K562 (cell line): ENCODE measurements around the gene CARD14. TPM values are rescaled to one million over a fixed set of nuclear protein-coding genes. Genes with fewer than 3 reads are reported as not detected.

Source experiments
- ATAC-seq: fragments of 200-7000 bp; cut with Tn5 transposase; 3 replicates; pipeline ENCODE4 v1.9.1; 2020; ENCODE audit warnings: moderate library complexity
- BruUV-seq: library from RNA; stranded (reverse); fragments of 400-500 nt; replicated peaks from 2 replicates; lab custom pipeline; 2021; lab: Mats Ljungman, UMichigan
- CTCF ChIA-PET: fragments of 300-600 bp; formaldehyde crosslinking; extraction: SDS; loops from one replicate; lab custom pipeline; 2021; ENCODE audit warnings: low intra/inter-chr PET ratio; lab: Yijun Ruan, JAX
- POLR2A ChIA-PET: fragments of 300-600, 350-650 bp; sonication (Branson Sonifier 250); formaldehyde crosslinking; extraction: SDS; loops from one replicate; lab custom pipeline; 2021; ENCODE audit warnings: antibody characterized with exemption, inconsistent platforms; lab: Yijun Ruan, JAX
- DNase-seq, 4 experiments: peaks; one replicate each; pipeline versions ENCODE4 v3.0.0 to v3.0.0-alpha.2; 2011 to 2018; ENCODE audit warnings: low spot score in 3 of 4, mixed read lengths in 3 of 4; ENCODE audit errors: extremely low read depth in 1 of 4
- FAIRE-seq: peaks from 2 replicates; lab custom pipeline; 2011; peaks lifted over from hg19 to GRCh38; lab: Jason Lieb, UNC
- H2AFZ ChIP-seq: 2 replicates; pipeline ENCODE4 v1.6.0; 2011; ENCODE audit warnings: low read depth, low read length, control low read depth, inconsistent platforms
- H3K27ac ChIP-seq: fragments of 200-600 bp; 3 replicates; pipeline ENCODE4 v1.8.0; 2011; ENCODE audit warnings: low read depth, mild to moderate bottlenecking, control low read depth, inconsistent platforms, low read length, moderate library complexity, mixed read lengths; ENCODE audit errors: extremely low read depth
- H3K27me3 ChIP-seq, 2 experiments: fragments of 300-600 bp in 1 of 2; 2 replicates in 1 of 2; 3 replicates in 1 of 2; pipeline versions ENCODE4 v1.6.0 to v1.8.0; 2011; ENCODE audit warnings: inconsistent platforms in 2 of 2, low read length in 2 of 2, mild to moderate bottlenecking in 1 of 2, mixed read lengths in 1 of 2, moderate library complexity in 1 of 2; ENCODE audit not compliant: control insufficient read depth in 2 of 2, insufficient read depth in 2 of 2
- H3K36me3 ChIP-seq: fragments of 300-600 bp; 3 replicates; pipeline ENCODE4 v1.8.0; 2011; ENCODE audit warnings: mild to moderate bottlenecking, low read length, inconsistent platforms; ENCODE audit not compliant: control insufficient read depth, insufficient read depth
- H3K4me1 ChIP-seq, 2 experiments: fragments of 200-600 bp in 1 of 2; replicated peaks in 1 of 2; 2 replicates in 1 of 2; 3 replicates in 1 of 2; pipeline versions ENCODE4 v1.5.1 to v1.8.0; 2011; ENCODE audit warnings: inconsistent platforms in 2 of 2, low read length in 2 of 2, mild to moderate bottlenecking in 1 of 2, mixed read lengths in 1 of 2, moderate library complexity in 1 of 2; ENCODE audit not compliant: control insufficient read depth in 2 of 2, insufficient read depth in 2 of 2
- H3K4me2 ChIP-seq: 2 replicates; pipeline ENCODE4 v1.6.1; 2011; ENCODE audit warnings: low read length, control low read depth, inconsistent platforms, mixed read lengths; ENCODE audit not compliant: insufficient read depth
- H3K4me3 ChIP-seq: fragments of 200-600 bp; sonication (generic), shearing (Covaris generic); 2 replicates; pipeline ENCODE4 v1.5.1; 2016; ENCODE audit warnings: control low read depth, inconsistent platforms
- H3K79me2 ChIP-seq: fragments of 200-600 bp; 3 replicates; pipeline ENCODE4 v1.8.0; 2011; ENCODE audit warnings: low read length, inconsistent platforms; ENCODE audit not compliant: control insufficient read depth, insufficient read depth
- H3K9ac ChIP-seq, 2 experiments: 2 replicates each; pipeline versions ENCODE4 v1.6.0 to v1.6.1; 2011; ENCODE audit warnings: low read depth in 2 of 2, low read length in 2 of 2, control low read depth in 1 of 2, inconsistent platforms in 1 of 2, mild to moderate bottlenecking in 1 of 2, mixed read lengths in 1 of 2; ENCODE audit not compliant: insufficient read depth in 1 of 2
- H3K9me1 ChIP-seq: one replicate; pipeline ENCODE4 v1.6.0; 2011; ENCODE audit warnings: inconsistent platforms, mild to moderate bottlenecking, low read length, moderate library complexity; ENCODE audit not compliant: control insufficient read depth, insufficient read depth
- H3K9me3 ChIP-seq: replicated peaks from 2 replicates; pipeline ENCODE4 v1.5.1; 2011; ENCODE audit warnings: low read depth, low read length, inconsistent platforms; ENCODE audit not compliant: control insufficient read depth, insufficient read depth
- H4K20me1 ChIP-seq: replicated peaks from 2 replicates; pipeline ENCODE4 v1.6.1; 2011; ENCODE audit warnings: low read length, inconsistent platforms, mixed read lengths; ENCODE audit not compliant: control insufficient read depth, insufficient read depth
- HNRNPK ChIP-seq: fragments of 200-400 bp; formaldehyde crosslinking; IDR thresholded peaks from one replicate; pipeline ENCODE4 v1.6.1; 2018; ENCODE audit warnings: mild to moderate bottlenecking, low read depth, low read length; ENCODE audit not compliant: poor library complexity, severe bottlenecking
- LEF1 ChIP-seq: fragments of 450-650 bp; IDR thresholded peaks from 2 replicates; pipeline ENCODE4 v1.6.1; 2016; ENCODE audit warnings: mild to moderate bottlenecking
- POLR2G ChIP-seq: fragments of 200-400 bp; formaldehyde crosslinking; IDR thresholded peaks from 2 replicates; pipeline ENCODE4 v1.6.1; 2017; ENCODE audit warnings: low read depth, mild to moderate bottlenecking, antibody characterized with exemption, low read length, moderate library complexity
- RBFOX2 ChIP-seq: fragments of 200-400 bp; formaldehyde crosslinking; IDR thresholded peaks from 2 replicates; pipeline ENCODE4 v1.6.1; 2017; ENCODE audit warnings: low read depth, mild to moderate bottlenecking, low read length, moderate library complexity
- RFX1 ChIP-seq: fragments of 450-650 bp; IDR thresholded peaks from 2 replicates; pipeline ENCODE4 v1.6.1; 2016; ENCODE audit warnings: mild to moderate bottlenecking, moderate library complexity
- STAT6 ChIP-seq: sonication (generic); formaldehyde crosslinking; IDR thresholded peaks from 2 replicates; pipeline ENCODE4 v1.8.1; 2023; ENCODE audit warnings: mild to moderate bottlenecking, missing genetic modification reagents
- ZHX1 ChIP-seq: fragments of 150-350 bp; conservative IDR thresholded peaks from 2 replicates; pipeline ENCODE4 v1.6.1; 2014; ENCODE audit warnings: low read length
- ZNF696 ChIP-seq: fragments of 250-450 bp; sonication (Bioruptor Pico); conservative IDR thresholded peaks from 2 replicates; pipeline ENCODE4 v1.4.0; 2020; ENCODE audit warnings: mild to moderate bottlenecking, moderate library complexity
- WGBS: fragments of 100-300 bp; shearing (Covaris generic); methylation state at CpG from one replicate; pipeline ENCODE4 v1.1.6; 2016; ENCODE audit warnings: low coverage, mixed read lengths; ENCODE audit not compliant: insufficient coverage; ENCODE audit errors: missing lambda C conversion rate; 5-methylcytosine and 5-hydroxymethylcytosine counted together
- in situ Hi-C: fragments of 300-500 bp; cut with MboI; formaldehyde crosslinking; loops from 4 replicates; pipeline ENCODE4 v1.15.0; 2018; ENCODE audit warnings: inconsistent platforms, mixed read lengths
- intact Hi-C: fragments of 100-400 bp; cut with micrococcal nuclease; formaldehyde crosslinking; loops from 2 replicates; pipeline ENCODE4 v1.14.2; 2022
- polyA plus RNA-seq, 8 experiments: library from polyadenylated mRNA; depleted of rRNA in 4 of 8; stranded (reverse) in 5 of 8; unstranded in 3 of 8; fragments of >200 nt; fragmentation: Nextera tagmentation in 2 of 8; fragmentation: Illumina TruSeq in 1 of 8; extraction: Ambion mirVana in 2 of 8; extraction: Trizol in 1 of 8; gene quantifications; 2 replicates each; pipeline versions ENCODE4 v1.2.1 to v1.2.3, GENCODE V29; 2011 to 2014; ENCODE audit warnings: inconsistent platforms in 1 of 8, missing spikeins in 1 of 8
- total RNA-seq, 7 experiments: library from RNA; depleted of rRNA in 6 of 7; stranded (reverse); fragments of >200 nt in 6 of 7; fragmentation: Illumina TruSeq in 2 of 7; extraction: Trizol in 2 of 7; gene quantifications; 2 replicates each; pipeline versions ENCODE4 v1.2.1 to v1.2.3, GENCODE V29; 2011 to 2021; ENCODE audit warnings: low replicate concordance in 1 of 7

CARD14 gene
- total and polyA plus RNA-seq, 9 of the 15 experiments (the other 6 are each of a cell fraction or from before 2014, with no cell fraction given), result not detected

- peaks cover 38% of the 10 kb centered on the region; the same call in 1 of the 3 replicates for H3K36me3 ChIP-seq
- no TSS peak for BruUV-seq
- H3K27me3 ChIP-seq, result no peaks in the 10 kb centered on the region
- no peaks in the 10 kb centered on the region for H3K9me3 ChIP-seq
- no peak for ATAC-seq
- H3K9ac ChIP-seq, result no peak overlapping the region
- 85% methylated on average over 14 of the region's 17 CpGs for WGBS
- no peak for TF ChIP-seq ZNF696 (CRISPR knock-in tag)
- TF ChIP-seq ZHX1, result no peak
- no peak for TF ChIP-seq RFX1
- 0 out of 2 replicates have a peak, but pooled peaks have one; percentile 15 for TF ChIP-seq RBFOX2
- peak; percentile 40; the same call in 1 of the 2 replicates for TF ChIP-seq POLR2G
- no peak for TF ChIP-seq LEF1
- TF ChIP-seq STAT6, result no peak
- TF ChIP-seq HNRNPK, result no peak
- intact Hi-C loops, result no loop called here
- in situ Hi-C loops, result no loop called here
- no peak overlapping the region for H2AFZ ChIP-seq
- no peak overlapping the region for H3K4me3 ChIP-seq
- no peak for DNase-seq
- no peak overlapping the region for H3K4me2 ChIP-seq
- no peaks in the 10 kb centered on the region for H3K9me1 ChIP-seq
- ChIA-PET CTCF (no interaction called here), POLR2A (no interaction called here)
- H3K4me1 ChIP-seq, result peaks cover 7 to 33% of the 10 kb centered on the region in 2 experiments; a peak in 4 of 5 replicates
- 0 out of 2 replicates have a peak, but pooled peaks cover 7% of the 10 kb centered on the region for H4K20me1 ChIP-seq
- no peak for FAIRE-seq
- peaks cover 3% of the 10 kb centered on the region; the same call in 1 of the 3 replicates for H3K79me2 ChIP-seq
- H3K27ac ChIP-seq, result no peak overlapping the region
Observed at GRCh38 chr17:80214878-80215210, 45.0 kb downstream of the CARD14 start.
